WI38 (cell line): ENCODE results near the gene NUP107.

Experiments used
- H3K4me3 ChIP-seq: 2 replicates; pipeline ENCODE4 v1.5.1; 2011; ENCODE audit warnings: low read depth, mild to moderate bottlenecking, control low read depth, low read length
- TF ChIP-seq, protein P1 (sequence below): IDR thresholded peaks from 2 replicates; pipeline ENCODE4 v1.5.1; 2012; ENCODE audit warnings: low read depth, mild to moderate bottlenecking, control low read depth, low read length

NUP107 gene

DNA sequence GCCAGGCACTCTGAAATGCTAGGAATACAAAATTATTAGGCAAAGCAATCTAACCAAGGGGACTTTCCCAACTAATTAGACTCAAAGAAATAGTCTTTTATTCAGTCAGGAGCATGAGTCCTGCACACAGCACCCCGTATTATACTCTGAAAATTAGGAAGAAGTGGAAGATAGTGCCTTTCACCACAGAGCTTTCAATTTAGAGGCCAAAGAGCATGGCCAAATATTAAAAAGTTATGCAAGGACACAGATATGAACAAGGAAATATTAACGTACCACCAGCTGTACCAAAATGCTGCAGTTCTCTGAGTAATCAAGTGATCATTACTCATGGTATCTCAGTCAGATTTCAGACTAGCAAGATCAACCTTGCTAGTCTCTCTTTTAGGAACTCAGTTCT is 98.6 kb downstream of the NUP107 start:
- no peak overlapping the region for H3K4me3 ChIP-seq
- TF ChIP-seq, protein P1, sequence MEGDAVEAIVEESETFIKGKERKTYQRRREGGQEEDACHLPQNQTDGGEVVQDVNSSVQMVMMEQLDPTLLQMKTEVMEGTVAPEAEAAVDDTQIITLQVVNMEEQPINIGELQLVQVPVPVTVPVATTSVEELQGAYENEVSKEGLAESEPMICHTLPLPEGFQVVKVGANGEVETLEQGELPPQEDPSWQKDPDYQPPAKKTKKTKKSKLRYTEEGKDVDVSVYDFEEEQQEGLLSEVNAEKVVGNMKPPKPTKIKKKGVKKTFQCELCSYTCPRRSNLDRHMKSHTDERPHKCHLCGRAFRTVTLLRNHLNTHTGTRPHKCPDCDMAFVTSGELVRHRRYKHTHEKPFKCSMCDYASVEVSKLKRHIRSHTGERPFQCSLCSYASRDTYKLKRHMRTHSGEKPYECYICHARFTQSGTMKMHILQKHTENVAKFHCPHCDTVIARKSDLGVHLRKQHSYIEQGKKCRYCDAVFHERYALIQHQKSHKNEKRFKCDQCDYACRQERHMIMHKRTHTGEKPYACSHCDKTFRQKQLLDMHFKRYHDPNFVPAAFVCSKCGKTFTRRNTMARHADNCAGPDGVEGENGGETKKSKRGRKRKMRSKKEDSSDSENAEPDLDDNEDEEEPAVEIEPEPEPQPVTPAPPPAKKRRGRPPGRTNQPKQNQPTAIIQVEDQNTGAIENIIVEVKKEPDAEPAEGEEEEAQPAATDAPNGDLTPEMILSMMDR = no peak

DNA sequence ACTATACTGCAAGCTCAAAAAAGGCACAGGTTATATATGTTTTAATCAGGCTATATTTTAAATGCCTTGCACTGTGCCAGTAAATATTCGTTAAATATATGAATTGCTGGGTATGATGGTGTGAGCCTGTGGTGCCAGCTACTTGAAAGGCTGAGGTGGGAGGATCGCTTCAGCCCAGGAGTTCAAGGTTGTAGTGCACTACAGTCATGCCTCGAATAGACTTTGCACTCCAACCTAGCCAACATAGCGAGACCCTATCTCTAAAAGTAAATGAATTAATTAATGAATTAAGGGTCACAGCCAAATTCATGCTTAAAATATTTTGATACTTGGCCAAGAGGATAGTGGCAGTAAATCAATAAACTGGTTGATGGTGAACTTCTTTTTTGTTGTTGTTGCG is 99.0 kb downstream of the NUP107 start:
- no peak overlapping the region for H3K4me3 ChIP-seq
- TF ChIP-seq, protein P1 = no peak

DNA sequence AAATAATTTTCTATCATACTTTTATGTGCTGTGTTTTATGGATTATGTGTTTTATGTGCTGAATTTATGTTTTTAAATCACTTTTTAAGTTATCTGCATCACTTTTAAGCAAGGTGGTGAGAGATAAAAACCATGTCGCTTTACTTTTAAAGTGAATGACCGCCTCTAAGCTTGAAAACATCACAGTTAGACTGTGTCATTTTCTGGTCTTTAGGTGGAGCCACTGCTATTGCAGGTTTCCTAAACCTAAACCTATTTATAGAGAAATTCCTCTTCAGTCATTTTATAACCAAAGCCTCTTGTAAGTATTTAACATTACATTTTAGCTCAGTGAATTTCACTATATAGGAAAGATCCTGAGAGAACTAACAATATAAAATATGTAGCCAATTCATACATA is 100.2 kb downstream of the NUP107 start:
- no peak overlapping the region for H3K4me3 ChIP-seq
- TF ChIP-seq, protein P1 = no peak

DNA sequence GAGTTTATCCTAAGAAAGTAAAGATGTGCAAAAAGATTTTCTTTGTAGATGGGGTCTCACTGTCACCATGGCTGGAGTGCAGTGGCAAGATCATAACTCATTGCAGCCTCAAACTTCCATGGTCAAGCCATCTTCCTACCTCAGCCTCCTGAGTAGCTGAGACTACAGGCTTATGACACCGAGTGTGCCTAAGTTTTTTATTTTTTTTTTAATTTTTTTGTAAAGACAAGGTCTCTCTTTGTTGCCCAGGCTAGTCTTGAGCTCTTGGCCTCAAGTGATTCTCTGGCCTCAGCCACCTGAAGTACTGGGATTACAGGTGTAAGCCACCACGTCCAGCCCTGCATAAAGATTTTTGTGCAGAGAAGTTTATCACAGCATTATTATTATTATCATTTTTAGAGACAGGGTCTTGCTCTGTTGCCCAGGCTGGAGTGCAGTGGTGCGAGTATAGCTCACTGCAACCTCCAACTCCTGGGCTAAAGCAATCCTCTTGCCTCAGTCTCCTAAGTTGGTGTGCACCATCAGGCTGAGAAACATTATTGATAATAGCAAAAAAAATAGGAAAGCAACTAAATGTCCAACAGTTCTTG is 101.9 kb downstream of the NUP107 start:
- TF ChIP-seq, protein P1 = no peak
- no peak overlapping the region for H3K4me3 ChIP-seq

DNA sequence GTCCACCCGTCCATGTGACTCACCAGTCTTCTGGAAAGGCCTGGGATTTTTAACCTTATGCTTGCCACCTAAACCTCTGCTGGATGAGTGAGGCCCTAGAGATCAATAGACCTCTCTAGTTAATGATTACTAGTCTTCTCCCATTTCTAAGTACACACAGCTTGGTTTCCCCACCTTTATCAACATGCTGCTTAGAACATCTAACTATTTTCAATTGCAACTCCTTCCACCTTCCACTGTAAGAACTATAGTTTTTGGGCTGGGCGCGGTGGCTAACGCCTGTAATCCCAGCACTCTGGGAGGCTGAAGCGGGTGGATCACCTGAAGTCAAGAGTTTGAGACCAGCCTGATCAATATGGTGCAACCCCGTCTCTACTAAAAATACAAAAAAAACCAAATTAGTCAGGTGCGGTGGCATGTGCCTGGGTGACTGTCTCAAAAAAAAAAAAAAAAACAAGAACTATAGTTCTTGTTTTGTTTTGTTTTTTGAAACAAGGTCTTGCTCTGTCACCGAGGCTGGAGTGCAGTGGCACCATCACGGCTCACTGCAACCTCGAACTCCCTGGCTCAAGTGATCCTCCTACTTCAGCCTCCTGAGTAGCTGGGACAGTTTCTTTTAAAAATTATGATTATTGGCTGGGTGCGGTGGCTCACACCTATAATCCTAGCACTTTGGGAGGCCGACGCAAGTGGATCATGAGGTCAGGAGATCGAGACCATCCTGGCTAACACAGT is 102.5 kb downstream of the NUP107 start:
- TF ChIP-seq, protein P1 = no peak
- H3K4me3 ChIP-seq = no peak overlapping the region

DNA sequence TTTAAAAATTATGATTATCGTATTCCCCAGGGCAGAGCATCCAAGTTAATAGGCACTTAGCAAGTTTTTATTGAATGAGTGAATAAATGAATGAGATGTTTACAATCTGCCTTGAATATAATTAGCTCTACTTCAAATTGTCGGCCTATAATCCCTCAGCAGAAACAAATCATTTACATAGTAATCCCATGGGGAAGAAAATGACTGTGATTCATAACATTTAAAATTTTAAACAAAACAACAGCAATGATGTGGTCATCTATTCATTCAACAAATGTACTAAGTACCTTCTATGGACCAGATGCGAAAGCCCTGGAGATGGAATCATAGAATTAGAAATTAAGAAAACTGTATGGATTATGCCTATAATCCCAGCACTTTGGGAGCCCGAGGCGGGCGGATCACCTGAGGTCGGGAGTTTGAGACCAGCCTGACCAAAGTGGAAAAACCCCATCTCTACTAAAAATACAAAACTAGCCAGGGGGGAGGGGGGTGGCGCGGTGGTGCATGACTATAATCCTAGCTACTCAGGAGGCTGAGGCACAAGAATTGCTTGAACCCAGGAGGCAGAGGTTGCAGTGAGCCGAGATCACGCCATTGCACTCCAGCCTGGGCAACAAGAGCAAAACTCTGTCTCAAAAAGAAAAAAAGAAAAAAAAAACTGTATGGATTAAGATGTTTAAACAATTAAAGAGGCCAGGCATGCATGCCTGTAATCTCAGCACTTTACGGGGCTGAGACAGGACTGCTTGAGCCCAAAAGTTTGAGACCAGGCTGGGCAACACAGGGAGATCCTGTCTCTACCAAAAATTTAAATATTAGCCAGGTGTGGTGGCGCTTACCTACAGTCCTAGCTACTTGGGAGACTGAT is 103.5 kb downstream of the NUP107 start:
- H3K4me3 ChIP-seq = no peak overlapping the region
- TF ChIP-seq, protein P1 = no peak

DNA sequence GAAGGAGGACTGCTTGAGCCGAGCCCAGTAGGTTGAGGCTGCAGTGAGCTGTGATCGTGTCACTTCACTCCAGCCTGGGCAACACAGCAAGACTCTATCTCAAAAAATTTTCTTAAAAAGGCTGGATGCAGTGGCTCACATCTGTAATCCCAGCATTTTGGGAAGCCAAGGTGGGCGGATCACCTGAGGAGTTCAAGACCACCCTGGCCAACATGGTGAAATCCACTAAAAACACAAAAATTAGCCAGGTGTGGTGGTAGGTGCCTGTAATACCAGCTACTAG is 104.1 kb downstream of the NUP107 start:
- no peak overlapping the region for H3K4me3 ChIP-seq
- TF ChIP-seq, protein P1 = no peak
